Activated naive CD4-positive, alpha-beta T cell treated with anti-CD3 and anti-CD28 coated beads for 36 hours (primary cell): ENCODE data around the gene P2RY12. TPM values are rescaled to one million over a fixed set of nuclear protein-coding genes. Genes with fewer than 3 reads are reported as not detected.

Source experiments
- CTCF ChIA-PET: fragments of 350-600 bp; sonication (Branson Sonifier 250); formaldehyde crosslinking; loops from one replicate; lab custom pipeline; 2021; ENCODE audit warnings: antibody characterized with exemption; lab: Charles Lee
- DNase-seq: peaks from one replicate; pipeline ENCODE4 v3.0.0-alpha.2; 2020
- H3K27ac Mint-ChIP-seq: one replicate; pipeline ENCODE4 v1.8.0; 2021; ENCODE audit warnings: mild to moderate bottlenecking, mixed read lengths
- H3K27me3 Mint-ChIP-seq: one replicate; pipeline ENCODE4 v1.8.0; 2021; ENCODE audit warnings: low read depth, mixed read lengths
- H3K36me3 Mint-ChIP-seq: one replicate; pipeline ENCODE4 v1.8.0; 2021; ENCODE audit warnings: low read depth, mixed read lengths
- H3K4me1 Mint-ChIP-seq: one replicate; pipeline ENCODE4 v1.8.0; 2021; ENCODE audit warnings: low read depth, mixed read lengths
- H3K4me3 Mint-ChIP-seq: one replicate; pipeline ENCODE4 v1.8.0; 2021; ENCODE audit warnings: mild to moderate bottlenecking, moderate library complexity, mixed read lengths
- H3K9me3 Mint-ChIP-seq: one replicate; pipeline ENCODE4 v1.8.0; 2021; ENCODE audit warnings: mixed read lengths
- intact Hi-C: fragments of 100-400 bp; cut with micrococcal nuclease; formaldehyde crosslinking; loops from one replicate; pipeline ENCODE4 v1.15.1; 2023
- total RNA-seq, 2 experiments: library from RNA; stranded (reverse); gene quantifications; one replicate each; pipeline ENCODE4 v1.2.3, GENCODE V29; 2021

The P2RY12 gene
- total RNA-seq, 2 experiments from 2014 or later, result not detected

DNA sequence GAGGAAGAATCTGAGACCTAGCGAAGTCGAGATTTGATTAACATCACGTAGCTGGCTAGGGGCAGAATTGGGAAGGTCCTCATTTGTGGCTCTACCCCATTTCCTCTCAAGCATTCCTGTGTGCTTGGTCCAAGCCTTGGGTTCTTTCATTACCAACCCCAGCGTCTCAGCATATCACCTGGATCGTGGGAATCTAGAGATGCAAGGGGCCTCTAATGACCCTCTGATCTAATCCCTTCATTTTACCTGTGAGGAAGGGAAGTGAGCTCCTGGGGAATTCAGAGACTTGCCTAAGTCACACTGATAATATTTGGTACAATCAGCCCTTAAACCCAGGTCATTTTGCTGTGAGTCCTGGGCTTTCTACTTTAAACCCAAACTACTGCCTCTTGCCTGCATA, 70.0 kb downstream of the P2RY12 start:
- H3K27me3 Mint-ChIP-seq, result no peaks in the 10 kb centered on the region
- no peaks in the 10 kb centered on the region for H3K9me3 Mint-ChIP-seq
- H3K36me3 Mint-ChIP-seq, result no peaks in the 10 kb centered on the region
- intact Hi-C loops, result no loop called here
- no peak overlapping the region for H3K27ac Mint-ChIP-seq
- no peak overlapping the region for H3K4me3 Mint-ChIP-seq
- CTCF ChIA-PET, result no interaction called here
- peaks cover 12% of the 10 kb centered on the region for H3K4me1 Mint-ChIP-seq
- no peak for DNase-seq

DNA sequence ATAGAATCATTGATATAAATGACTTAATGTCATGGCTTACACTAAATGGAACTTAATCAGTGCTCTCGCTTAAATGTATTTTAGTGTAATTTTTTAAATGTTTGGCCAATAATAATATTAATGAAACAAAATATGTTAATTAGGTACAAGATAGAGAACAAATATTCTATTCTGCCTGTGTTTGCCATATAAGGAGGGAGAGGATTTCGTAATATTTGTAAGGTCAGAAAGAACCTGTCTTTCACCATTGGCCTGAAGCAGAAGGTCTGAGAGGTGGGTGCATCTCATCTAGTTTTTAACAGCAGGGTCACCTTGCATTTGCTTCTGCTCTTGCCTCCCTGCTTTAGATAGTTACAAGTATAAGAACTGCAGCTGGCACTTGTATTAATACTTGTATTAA, 70.4 kb downstream of the P2RY12 start:
- Mint-ChIP-seq H3K36me3 (no peaks in the 10 kb centered on the region), H3K4me1 (peaks cover 12% of the 10 kb centered on the region), H3K9me3 (no peaks in the 10 kb centered on the region), H3K4me3 (no peak overlapping the region), H3K27ac (no peak overlapping the region), H3K27me3 (no peaks in the 10 kb centered on the region)
- CTCF ChIA-PET, result no interaction called here
- no peak for DNase-seq
- intact Hi-C loops, result no loop called here

DNA sequence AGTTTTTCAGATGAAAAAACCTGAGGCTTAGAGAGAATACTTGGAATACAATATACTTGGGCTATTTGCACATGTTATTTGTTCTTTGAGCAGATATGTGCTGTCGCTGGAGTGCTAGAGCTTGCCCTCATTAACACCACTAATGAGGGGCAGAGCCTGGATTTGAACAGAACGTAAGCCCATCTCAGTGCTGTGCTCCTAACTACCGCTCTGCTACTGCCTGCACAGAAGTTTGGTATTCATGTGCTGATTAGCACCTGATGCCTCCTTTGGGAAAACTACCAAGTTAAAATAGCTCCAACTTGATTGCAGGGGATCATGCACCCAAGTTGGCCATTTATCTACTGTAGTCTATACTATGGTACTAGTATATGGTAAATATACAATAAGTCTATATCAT, 71.6 kb downstream of the P2RY12 start:
- Mint-ChIP-seq H3K27me3 (no peaks in the 10 kb centered on the region), H3K36me3 (no peaks in the 10 kb centered on the region), H3K4me3 (no peak overlapping the region), H3K9me3 (no peaks in the 10 kb centered on the region), H3K4me1 (peaks cover 21% of the 10 kb centered on the region), H3K27ac (no peak overlapping the region)
- DNase-seq, result no peak
- CTCF ChIA-PET, result interaction anchor here (0.9 to 1.5 kb wide), 3 partner anchors 85 to 157 kb away, joined by 3 to 4 read pairs (median 3); no protein-coding TSS in a partner anchor
- intact Hi-C loops, result no loop called here

DNA sequence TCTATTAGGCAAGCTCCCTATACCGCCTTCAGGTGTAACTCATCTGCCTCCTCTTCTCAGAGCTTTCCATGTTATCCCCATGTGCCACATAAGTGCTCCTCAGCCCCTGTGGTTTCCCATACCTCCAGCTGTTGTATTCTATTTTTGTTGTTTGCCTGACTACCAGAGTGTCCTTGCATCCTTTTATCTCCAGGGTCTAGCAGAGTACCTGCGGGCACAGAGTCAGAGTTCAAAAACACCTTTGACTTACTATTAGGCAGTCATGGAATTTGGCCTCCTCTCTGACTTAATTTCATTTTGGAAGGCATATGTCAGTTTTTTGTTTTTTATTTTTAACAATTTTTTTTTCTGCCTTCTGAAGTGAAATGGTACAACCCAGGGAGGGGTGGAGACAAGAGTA, 75.0 kb downstream of the P2RY12 start:
- peaks cover 44% of the 10 kb centered on the region for H3K4me1 Mint-ChIP-seq
- intact Hi-C loops, result loop anchor here (10.0 kb wide), 1 partner anchor 545 kb away; the partner anchor contains the start of gene SIAH2

DNA sequence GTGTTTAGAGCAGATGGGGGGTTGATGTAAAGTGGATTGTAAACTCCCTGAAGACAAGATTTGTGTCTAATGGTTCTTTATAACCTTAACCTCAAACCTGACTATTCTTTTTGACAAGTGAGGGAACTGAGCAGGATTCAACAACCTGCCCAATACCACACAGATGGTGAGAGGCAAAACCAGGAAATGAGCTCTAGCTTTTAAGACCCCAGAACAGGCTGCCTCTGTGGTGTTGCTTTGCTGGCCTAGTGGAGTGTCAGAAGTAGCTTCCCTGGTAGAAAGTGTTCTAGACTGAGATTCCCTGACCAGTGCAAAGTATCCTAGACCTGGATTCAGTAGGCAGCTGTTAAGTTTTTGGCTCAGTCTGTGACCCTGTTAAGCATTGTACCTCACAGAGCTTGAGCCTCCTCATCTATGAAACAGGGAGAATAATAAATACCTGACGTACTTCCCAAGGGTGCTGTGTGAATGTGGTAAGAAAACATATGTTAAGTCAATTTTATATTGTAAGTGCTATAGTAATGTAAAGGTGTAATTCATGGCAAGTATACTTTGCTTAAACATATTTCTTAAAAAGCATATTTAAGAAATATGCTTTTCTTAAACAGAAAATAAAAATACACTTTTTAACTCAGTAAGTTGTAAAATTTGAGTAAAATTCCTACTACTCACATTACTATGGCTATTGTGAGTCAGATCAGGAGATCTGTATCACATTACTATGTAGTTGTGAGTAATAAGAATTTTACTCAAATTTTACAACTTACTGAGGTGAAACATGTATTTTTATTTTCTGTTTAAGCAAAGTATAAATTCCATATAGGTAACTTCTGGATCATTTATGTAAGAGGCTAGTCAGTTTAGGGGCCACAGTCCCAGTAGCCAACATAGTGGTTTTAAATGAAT, 76.7 kb downstream of the P2RY12 start:
- CTCF ChIA-PET, result interaction anchor here (0.6 to 5.2 kb wide), 9 partner anchors 11 to 452 kb away, joined by 3 to 35 read pairs (median 4); no protein-coding TSS in a partner anchor
- DNase-seq, result no peak
- peaks cover 8% of the 10 kb centered on the region for H3K27me3 Mint-ChIP-seq
- intact Hi-C loops, result loop anchor here (10.0 kb wide), 1 partner anchor 543 kb away; the partner anchor contains the start of gene SIAH2
- H3K9me3 Mint-ChIP-seq, result no peaks in the 10 kb centered on the region
- H3K36me3 Mint-ChIP-seq, result no peaks in the 10 kb centered on the region
- no peak overlapping the region for H3K4me3 Mint-ChIP-seq
- H3K27ac Mint-ChIP-seq, result no peak overlapping the region
- peaks cover 50% of the 10 kb centered on the region for H3K4me1 Mint-ChIP-seq

More for the DNA sequence above, 75.0 kb downstream of the P2RY12 start:
- no peak overlapping the region for H3K27ac Mint-ChIP-seq
- CTCF ChIA-PET, result interaction anchor here (1.4 to 1.9 kb wide), 2 partner anchors 18 to 83 kb away, joined by 3 to 7 read pairs; no protein-coding TSS in a partner anchor
- no peak overlapping the region for H3K4me3 Mint-ChIP-seq
- no peak for DNase-seq
- H3K9me3 Mint-ChIP-seq, result no peaks in the 10 kb centered on the region
- no peaks in the 10 kb centered on the region for H3K36me3 Mint-ChIP-seq
- H3K27me3 Mint-ChIP-seq, result no peaks in the 10 kb centered on the region

DNA sequence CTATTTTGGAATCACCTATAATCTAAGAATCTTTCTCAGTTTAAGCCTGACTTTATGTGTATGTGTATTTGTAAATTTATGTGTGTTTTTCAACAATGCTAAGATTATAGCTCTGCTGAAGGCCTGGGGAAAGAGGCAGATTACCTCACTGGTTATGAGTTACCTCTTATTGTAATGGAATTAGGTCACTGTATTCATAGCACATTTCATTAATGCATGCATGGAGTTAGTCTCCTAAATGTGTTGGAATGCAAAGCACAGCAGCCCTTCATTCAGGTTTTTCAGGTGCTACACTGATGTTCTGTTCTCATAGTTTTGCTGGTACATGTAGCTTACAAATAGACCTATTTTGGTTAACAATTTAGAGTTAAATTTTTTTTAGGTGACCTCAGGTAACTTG, 77.4 kb downstream of the P2RY12 start:
- no peak overlapping the region for H3K4me3 Mint-ChIP-seq
- intact Hi-C loops, result loop anchor here (10.0 kb wide), 1 partner anchor 542 kb away; the partner anchor contains the start of gene SIAH2
- no peak for DNase-seq
- no peaks in the 10 kb centered on the region for H3K9me3 Mint-ChIP-seq
- H3K27me3 Mint-ChIP-seq, result peaks cover 12% of the 10 kb centered on the region
- H3K36me3 Mint-ChIP-seq, result no peaks in the 10 kb centered on the region
- peaks cover 50% of the 10 kb centered on the region for H3K4me1 Mint-ChIP-seq
- H3K27ac Mint-ChIP-seq, result no peak overlapping the region
- CTCF ChIA-PET, result interaction anchor here (0.7 to 5.2 kb wide), 9 partner anchors 11 to 452 kb away, joined by 3 to 35 read pairs (median 5); no protein-coding TSS in a partner anchor

DNA sequence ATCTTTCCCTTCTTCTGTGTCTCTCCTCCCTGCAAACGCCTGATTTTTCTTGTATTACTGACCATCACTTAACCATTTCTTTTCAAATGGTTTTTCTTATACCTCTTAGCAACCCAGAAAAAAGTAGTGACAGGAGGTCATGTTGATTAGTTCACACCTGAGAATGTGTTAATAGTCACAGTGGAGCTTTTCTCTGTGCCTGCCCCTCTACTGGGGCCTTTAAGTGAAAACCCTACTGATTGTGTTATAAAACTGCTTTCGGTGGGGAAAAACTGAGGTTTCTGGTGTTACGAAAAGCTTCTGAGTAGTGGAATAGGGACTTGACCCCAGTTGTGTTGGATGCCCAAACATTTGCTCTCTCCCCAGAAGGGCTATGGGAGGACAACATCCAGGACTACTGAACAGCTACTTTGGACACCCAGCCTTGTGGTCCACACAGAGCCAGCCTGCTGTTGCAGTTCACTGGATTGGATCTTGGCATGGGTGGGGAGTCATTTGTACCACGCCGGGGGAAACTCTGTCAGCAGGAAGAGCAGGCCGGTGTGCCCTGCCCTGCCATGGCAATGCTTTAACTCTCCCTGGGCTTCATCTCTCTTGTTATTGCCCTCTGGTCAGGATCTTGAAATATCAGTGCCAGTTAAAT, 78.3 kb downstream of the P2RY12 start:
- Mint-ChIP-seq H3K9me3 (no peaks in the 10 kb centered on the region), H3K27me3 (peaks cover 14% of the 10 kb centered on the region), H3K4me3 (no peak overlapping the region), H3K4me1 (peaks cover 58% of the 10 kb centered on the region), H3K36me3 (no peaks in the 10 kb centered on the region), H3K27ac (peak overlapping the region; percentile 38)
- CTCF ChIA-PET, result interaction anchor here (0.6 to 5.2 kb wide), 6 partner anchors 21 to 864 kb away, joined by 3 to 35 read pairs (median 14); no protein-coding TSS in a partner anchor
- DNase-seq, result no peak
- intact Hi-C loops, result loop anchor here (10.0 kb wide), 1 partner anchor 541 kb away; the partner anchor contains the start of gene SIAH2

DNA sequence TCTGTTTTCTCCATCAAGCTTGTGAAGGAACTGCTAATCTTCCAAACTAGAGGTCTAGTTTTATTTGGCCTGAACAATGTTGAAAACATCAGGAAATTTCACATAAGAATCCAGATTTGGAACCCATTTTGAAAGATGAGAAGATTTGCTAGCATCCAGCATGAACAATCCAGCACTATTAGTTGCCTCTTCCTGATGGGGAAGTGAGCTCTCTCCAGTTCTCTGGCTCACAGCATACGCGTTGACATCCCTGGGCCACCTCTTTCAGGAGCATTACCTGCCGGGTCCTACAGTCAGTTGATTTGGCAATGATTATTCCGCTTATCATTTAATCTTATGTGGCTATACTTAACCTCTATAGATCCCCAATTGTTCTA, 78.8 kb downstream of the P2RY12 start:
- H3K4me3 Mint-ChIP-seq, result no peak overlapping the region
- peaks cover 16% of the 10 kb centered on the region for H3K27me3 Mint-ChIP-seq
- CTCF ChIA-PET, result interaction anchor here (0.6 to 5.2 kb wide), 11 partner anchors 11 to 865 kb away, joined by 3 to 35 read pairs (median 5); partner anchors contain the start of gene GPR87
- no peaks in the 10 kb centered on the region for H3K9me3 Mint-ChIP-seq
- DNase-seq, result no peak
- peaks cover 59% of the 10 kb centered on the region for H3K4me1 Mint-ChIP-seq
- intact Hi-C loops, result loop anchor here (1.0 to 10.0 kb wide), 9 partner anchors 11 to 1856 kb away; partner anchors contain the start of genes GPR87, P2RY14 and SIAH2
- H3K27ac Mint-ChIP-seq, result peak overlapping the region; percentile 38
- H3K36me3 Mint-ChIP-seq, result no peaks in the 10 kb centered on the region

DNA sequence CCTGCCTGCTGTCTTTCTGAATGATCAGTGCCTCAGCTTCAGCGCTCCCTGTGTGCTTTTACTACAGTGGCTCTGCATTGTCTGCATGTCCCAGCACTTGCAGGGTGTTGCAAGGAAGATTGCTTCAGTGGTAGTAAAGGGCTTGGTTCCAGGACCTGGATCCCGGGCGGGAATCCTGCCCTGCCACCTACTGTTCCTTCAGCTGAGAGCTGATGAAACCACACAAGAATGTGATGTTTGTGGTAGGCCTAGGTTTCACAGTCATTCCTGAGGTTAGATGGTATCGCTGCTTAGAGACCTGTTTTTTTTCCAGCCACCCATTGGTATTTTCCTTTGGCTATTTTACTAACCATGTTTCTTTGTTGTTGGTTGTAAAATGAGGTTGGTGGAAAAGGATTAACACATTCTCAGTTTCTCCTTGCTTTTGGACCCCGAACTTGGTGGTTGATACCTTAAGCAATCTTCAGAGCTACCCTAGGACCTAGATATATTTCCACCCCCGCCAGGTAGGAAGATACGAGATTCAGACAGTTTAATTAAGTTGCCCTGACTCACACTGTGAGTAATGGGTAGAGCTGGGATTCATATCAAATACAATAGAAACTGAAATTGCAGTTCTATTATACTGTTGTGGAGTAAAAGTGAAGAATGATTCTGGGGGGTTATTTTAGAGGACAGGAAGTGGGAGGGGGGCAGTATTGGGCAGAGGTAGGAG, 79.3 kb downstream of the P2RY12 start:
- H3K4me1 Mint-ChIP-seq, result peaks cover 59% of the 10 kb centered on the region
- peak; percentile 37 for DNase-seq
- no peaks in the 10 kb centered on the region for H3K9me3 Mint-ChIP-seq
- CTCF ChIA-PET, result interaction anchor here (0.5 to 5.2 kb wide), 17 partner anchors 11 to 1086 kb away, joined by 3 to 35 read pairs (median 4); partner anchors contain the start of genes GPR171 and GPR87
- no peak overlapping the region for H3K4me3 Mint-ChIP-seq
- H3K36me3 Mint-ChIP-seq, result no peaks in the 10 kb centered on the region
- H3K27me3 Mint-ChIP-seq, result peaks cover 18% of the 10 kb centered on the region
- H3K27ac Mint-ChIP-seq, result no peak overlapping the region
- intact Hi-C loops, result loop anchor here (1.0 to 10.0 kb wide), 9 partner anchors 11 to 1856 kb away; partner anchors contain the start of genes GPR87, P2RY14 and SIAH2

DNA sequence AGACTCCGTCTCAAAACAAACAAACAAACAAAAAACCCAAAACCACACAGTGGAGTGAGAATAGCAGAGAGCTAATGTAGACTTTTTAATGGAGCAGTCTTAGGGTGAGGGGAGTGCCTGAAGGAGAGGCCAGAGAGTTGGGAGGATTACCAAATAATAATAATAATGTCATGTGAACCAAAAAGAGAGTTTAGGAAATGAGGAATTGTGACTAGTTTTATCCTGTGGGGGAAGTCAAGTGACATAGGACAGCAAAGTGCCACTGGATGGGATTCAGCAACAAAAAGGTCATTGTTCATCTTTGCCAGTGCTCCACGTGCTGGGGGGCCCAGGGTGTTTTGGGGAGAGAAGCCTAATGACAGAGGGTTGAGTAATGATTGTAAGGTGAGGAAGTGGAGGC, 80.8 kb downstream of the P2RY12 start:
- H3K27ac Mint-ChIP-seq, result no peak overlapping the region
- H3K36me3 Mint-ChIP-seq, result no peaks in the 10 kb centered on the region
- CTCF ChIA-PET, result interaction anchor here (0.7 to 5.2 kb wide), 5 partner anchors 11 to 163 kb away, joined by 3 to 35 read pairs (median 3); partner anchors contain the start of gene GPR171

DNA sequence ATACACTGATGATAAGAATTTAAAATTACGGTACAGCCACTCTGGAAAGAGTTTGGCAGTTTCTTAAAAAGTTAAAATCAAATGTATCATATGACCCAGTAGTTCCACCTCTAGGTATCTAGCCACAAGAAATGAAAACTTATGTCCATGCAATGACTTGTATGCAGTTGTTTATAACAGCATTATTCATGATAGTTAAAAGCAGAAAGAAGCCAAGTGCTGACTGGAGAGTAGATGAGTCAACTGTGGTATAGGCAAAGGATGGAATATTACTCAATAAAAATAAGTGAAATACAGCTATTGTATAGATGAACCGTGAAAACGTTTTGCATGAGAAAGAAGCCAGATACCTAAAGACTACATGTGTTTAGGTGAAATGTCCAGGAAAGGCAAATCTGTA, 82.8 kb downstream of the P2RY12 start:
- peaks cover 38% of the 10 kb centered on the region for H3K4me1 Mint-ChIP-seq

More for the DNA sequence above, 80.8 kb downstream of the P2RY12 start:
- intact Hi-C loops, result loop anchor here (2.0 to 10.0 kb wide), 3 partner anchors 17 to 565 kb away; partner anchors contain the start of gene SIAH2
- Mint-ChIP-seq H3K9me3 (no peaks in the 10 kb centered on the region), H3K4me1 (peaks cover 56% of the 10 kb centered on the region), H3K27me3 (peaks cover 24% of the 10 kb centered on the region), H3K4me3 (no peak overlapping the region)
- no peak for DNase-seq

More for the DNA sequence above, 82.8 kb downstream of the P2RY12 start:
- H3K4me3 Mint-ChIP-seq, result no peak overlapping the region
- H3K9me3 Mint-ChIP-seq, result no peaks in the 10 kb centered on the region
- H3K36me3 Mint-ChIP-seq, result no peaks in the 10 kb centered on the region
- no peak overlapping the region for H3K27ac Mint-ChIP-seq
- H3K27me3 Mint-ChIP-seq, result peaks cover 26% of the 10 kb centered on the region
- intact Hi-C loops, result loop anchor here (10.0 kb wide), 1 partner anchor 537 kb away; the partner anchor contains the start of gene SIAH2
- no peak for DNase-seq
- CTCF ChIA-PET, result interaction anchor here (1.2 kb wide), 1 partner anchor 96 kb away, joined by 3 read pairs; no protein-coding TSS in a partner anchor
